ENCODE measurements around the gene FEM1B.

DNA sequence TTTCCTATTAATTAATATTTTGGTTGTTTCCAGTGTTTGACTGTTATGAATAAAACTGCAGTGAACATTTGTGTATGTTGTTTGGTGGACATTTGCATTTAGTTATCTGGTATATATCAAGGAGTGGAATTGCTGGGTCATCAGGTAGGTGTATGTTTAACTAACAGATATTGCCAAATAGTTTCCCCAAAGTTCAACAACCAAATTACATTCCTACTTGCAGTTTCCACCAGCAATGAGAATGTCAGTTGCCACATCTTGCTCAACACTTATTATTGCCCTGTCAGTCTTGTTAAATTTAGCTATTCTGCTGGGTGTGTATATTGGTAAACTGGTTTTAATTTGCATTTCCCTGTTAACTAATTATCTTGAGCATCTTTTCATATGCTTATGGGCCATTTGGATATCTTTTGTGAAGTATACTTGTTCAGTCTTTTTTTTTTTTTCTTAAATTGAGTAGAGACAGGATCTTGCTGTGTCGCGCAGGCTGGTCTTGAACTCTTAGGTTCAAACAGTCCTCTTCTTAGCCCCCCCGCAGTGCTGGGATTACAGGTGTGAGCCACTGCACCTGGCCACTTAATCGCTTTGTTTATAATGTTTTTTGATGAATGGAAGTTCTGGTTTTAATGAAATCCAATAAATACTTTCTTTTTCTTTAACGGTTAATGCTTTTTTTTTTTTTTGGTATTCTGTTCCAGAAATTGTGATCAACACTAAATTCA, 7.9 kb downstream of the FEM1B start:
- TF ChIP-seq GATA2 (IDR thresholded peaks at IDR 0.05; ENCODE audit: low read depth, low read length) (no peak), GATA3 (IDR thresholded peaks at IDR 0.05; ENCODE audit: low read depth, low read length) (no peak)
